Progenitor cell of endocrine pancreas (in vitro differentiated cells): ENCODE results near the gene EIF1. TPM values are rescaled to one million over a fixed set of nuclear protein-coding genes. Genes with fewer than 3 reads are reported as not detected.

Source experiments
- DNase-seq: peaks from one replicate; pipeline ENCODE4 v3.0.0; 2021; ENCODE audit warnings: low spot score; ENCODE audit not compliant: unreplicated experiment
- H3K27ac Mint-ChIP-seq: 2 replicates; pipeline ENCODE4 v1.8.0; 2021; ENCODE audit warnings: mild to moderate bottlenecking, moderate library complexity, mixed read lengths
- H3K27me3 Mint-ChIP-seq: 2 replicates; pipeline ENCODE4 v1.8.0; 2021; ENCODE audit warnings: mixed read lengths
- H3K36me3 Mint-ChIP-seq: 2 replicates; pipeline ENCODE4 v1.8.0; 2022; ENCODE audit warnings: mixed read lengths; ENCODE audit not compliant: insufficient read depth
- H3K4me1 Mint-ChIP-seq: 2 replicates; pipeline ENCODE4 v1.8.0; 2021; ENCODE audit warnings: low read depth, mixed read lengths
- H3K4me3 Mint-ChIP-seq: 2 replicates; pipeline ENCODE4 v1.8.0; 2021; ENCODE audit warnings: low read depth, mild to moderate bottlenecking, moderate library complexity, mixed read lengths
- H3K9me3 Mint-ChIP-seq: 2 replicates; pipeline ENCODE4 v1.8.0; 2021; ENCODE audit warnings: low read depth, mixed read lengths
- total RNA-seq: library from RNA; stranded (reverse); gene quantifications from 2 replicates; pipeline ENCODE4 v1.2.1, GENCODE V29; 2021
- TF ChIP-seq, protein P1 (sequence below): fragments of 200-600 bp; sonication (generic); IDR thresholded peaks from one replicate; pipeline ENCODE4 v1.5.0; 2021; ENCODE audit warnings: antibody characterized with exemption, mild to moderate bottlenecking; ENCODE audit not compliant: unreplicated experiment

The EIF1 gene
- total RNA-seq, 1 donor from 2014 or later, result 622 TPM

- TF ChIP-seq, protein P1, sequence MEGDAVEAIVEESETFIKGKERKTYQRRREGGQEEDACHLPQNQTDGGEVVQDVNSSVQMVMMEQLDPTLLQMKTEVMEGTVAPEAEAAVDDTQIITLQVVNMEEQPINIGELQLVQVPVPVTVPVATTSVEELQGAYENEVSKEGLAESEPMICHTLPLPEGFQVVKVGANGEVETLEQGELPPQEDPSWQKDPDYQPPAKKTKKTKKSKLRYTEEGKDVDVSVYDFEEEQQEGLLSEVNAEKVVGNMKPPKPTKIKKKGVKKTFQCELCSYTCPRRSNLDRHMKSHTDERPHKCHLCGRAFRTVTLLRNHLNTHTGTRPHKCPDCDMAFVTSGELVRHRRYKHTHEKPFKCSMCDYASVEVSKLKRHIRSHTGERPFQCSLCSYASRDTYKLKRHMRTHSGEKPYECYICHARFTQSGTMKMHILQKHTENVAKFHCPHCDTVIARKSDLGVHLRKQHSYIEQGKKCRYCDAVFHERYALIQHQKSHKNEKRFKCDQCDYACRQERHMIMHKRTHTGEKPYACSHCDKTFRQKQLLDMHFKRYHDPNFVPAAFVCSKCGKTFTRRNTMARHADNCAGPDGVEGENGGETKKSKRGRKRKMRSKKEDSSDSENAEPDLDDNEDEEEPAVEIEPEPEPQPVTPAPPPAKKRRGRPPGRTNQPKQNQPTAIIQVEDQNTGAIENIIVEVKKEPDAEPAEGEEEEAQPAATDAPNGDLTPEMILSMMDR, result no peak
- Mint-ChIP-seq H3K27me3 (peaks cover 39% of the 10 kb centered on the region), H3K36me3 (no peaks in the 10 kb centered on the region), H3K27ac (no peak overlapping the region), H3K4me3 (no peak overlapping the region), H3K9me3 (no peaks in the 10 kb centered on the region), H3K4me1 (peaks cover 11% of the 10 kb centered on the region)
- DNase-seq, result no peak
Measured at GRCh38 chr17:41737680-41738023, 49.0 kb downstream of the EIF1 start.

GRCh38 chr17:41738077-41738800, 49.6 kb downstream of the EIF1 start:
- TF ChIP-seq, protein P1, result peak; percentile 97
- Mint-ChIP-seq H3K36me3 (no peaks in the 10 kb centered on the region), H3K4me3 (no peak overlapping the region)

DNA sequence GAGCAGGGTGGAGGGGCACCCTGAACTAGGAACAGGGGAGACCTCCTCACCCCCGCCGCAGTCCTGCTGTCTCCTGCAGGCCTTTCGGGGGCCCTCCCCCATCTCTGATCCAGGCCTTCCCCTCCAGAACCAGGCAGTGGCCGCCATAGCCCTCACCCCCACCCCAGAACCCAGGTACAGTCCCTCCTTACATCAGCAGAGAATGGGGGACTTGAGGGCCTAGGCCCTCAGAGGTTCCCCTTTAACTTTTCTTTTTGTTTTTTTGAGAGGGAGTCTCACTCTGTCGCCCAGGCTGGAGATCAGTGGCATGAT, 50.1 kb downstream of the EIF1 start:
- DNase-seq, result no peak
- TF ChIP-seq, protein P1, result no peak
- H3K4me1 Mint-ChIP-seq, result peaks cover 9% of the 10 kb centered on the region
- H3K4me3 Mint-ChIP-seq, result no peak overlapping the region
- peaks cover 32% of the 10 kb centered on the region for H3K27me3 Mint-ChIP-seq
- no peaks in the 10 kb centered on the region for H3K9me3 Mint-ChIP-seq
- no peaks in the 10 kb centered on the region for H3K36me3 Mint-ChIP-seq
- H3K27ac Mint-ChIP-seq, result no peak overlapping the region

More at GRCh38 chr17:41738077-41738800, 49.6 kb downstream of the EIF1 start:
- Mint-ChIP-seq H3K9me3 (no peaks in the 10 kb centered on the region), H3K27ac (peak overlapping the region; percentile 84), H3K27me3 (peaks cover 37% of the 10 kb centered on the region), H3K4me1 (peaks cover 11% of the 10 kb centered on the region)
- peak; percentile 82 for DNase-seq

- no peak for DNase-seq
- Mint-ChIP-seq H3K27me3 (peaks cover 30% of the 10 kb centered on the region), H3K4me1 (peaks cover 9% of the 10 kb centered on the region), H3K36me3 (no peaks in the 10 kb centered on the region), H3K9me3 (no peaks in the 10 kb centered on the region), H3K4me3 (no peak overlapping the region), H3K27ac (no peak overlapping the region)
- TF ChIP-seq, protein P1, result no peak
Measured at GRCh38 chr17:41739661-41740352, 51.1 kb downstream of the EIF1 start.

- peaks cover 24% of the 10 kb centered on the region for H3K27me3 Mint-ChIP-seq
- no peaks in the 10 kb centered on the region for H3K36me3 Mint-ChIP-seq
- TF ChIP-seq, protein P1, result no peak
- H3K27ac Mint-ChIP-seq, result no peak overlapping the region
- peaks cover 7% of the 10 kb centered on the region for H3K4me1 Mint-ChIP-seq
- DNase-seq, result no peak
- H3K9me3 Mint-ChIP-seq, result no peaks in the 10 kb centered on the region
- no peak overlapping the region for H3K4me3 Mint-ChIP-seq
Measured at GRCh38 chr17:41740506-41740905, 51.8 kb downstream of the EIF1 start.
